ENCODE results near the gene GATAD1.

The GATAD1 gene

GRCh38 chr7:92485267-92485892 is 38.1 kb downstream of the GATAD1 start:
- no peak for DNase-seq

- no peak for DNase-seq
Measured at GRCh38 chr7:92485974-92486373, 38.7 kb downstream of the GATAD1 start.

- no peak for DNase-seq
Measured at GRCh38 chr7:92487804-92488203, 40.5 kb downstream of the GATAD1 start.

GRCh38 chr7:92489634-92490033 is 42.4 kb downstream of the GATAD1 start:
- DNase-seq, result no peak

GRCh38 chr7:92496876-92497275 is 49.6 kb downstream of the GATAD1 start:
- no peak for DNase-seq

GRCh38 chr7:92498557-92498956 is 51.3 kb downstream of the GATAD1 start:
- no peak for DNase-seq

GRCh38 chr7:92503767-92504166 is 56.5 kb downstream of the GATAD1 start:
- DNase-seq, result no peak

- DNase-seq, result no peak
Measured at GRCh38 chr7:92504563-92504962, 57.3 kb downstream of the GATAD1 start.

GRCh38 chr7:92506363-92506762 is 59.1 kb downstream of the GATAD1 start:
- no peak for DNase-seq

- no peak for DNase-seq
Measured at GRCh38 chr7:92508946-92509345, 61.7 kb downstream of the GATAD1 start.

Measured in activated CD8-positive, alpha-beta memory T cell treated with anti-CD3 and anti-CD28 coated beads, Interleukin-2, amount 50 U/mL, for 4 hours (primary cell).